ENCODE data around the gene HOXA6.
A peak's percentile ranks its signal among the peaks of the same experiment; 100 is the strongest.

HOXA6 gene

DNA sequence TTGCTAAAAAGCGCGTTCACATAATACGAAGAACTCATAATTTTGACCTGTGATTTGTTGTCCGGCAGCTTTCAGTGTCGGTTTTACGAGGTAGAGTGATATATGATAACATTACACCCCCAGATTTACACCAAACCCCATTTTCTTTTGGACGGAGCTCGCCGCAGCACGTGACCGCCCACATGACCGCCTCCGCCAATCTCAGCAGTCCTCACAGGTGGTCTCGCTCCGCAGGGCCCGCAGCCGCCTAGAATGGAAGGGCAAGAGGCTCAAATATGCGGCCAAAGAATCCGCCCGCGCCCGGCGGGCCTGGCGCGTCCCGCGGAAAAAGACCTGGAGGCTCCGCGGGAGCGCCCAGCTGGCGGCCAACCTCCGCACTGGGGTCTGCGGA is 8.9 kb upstream of the HOXA6 start, which contains the start of gene HOXA7:
Gene HOXA7, minus strand, starts transcription at position 168 of the 391 bp plus-strand sequence. Its CDS starts 130 bp downstream, at position 38.
- Histone ChIP-seq H3K27ac (ENCODE audit: low read depth, low read length) (peak within 1 kb of the TSS; percentile 95), H3K36me3 (ENCODE audit: control insufficient read depth in 5 of 5, insufficient read depth in 5 of 5, low read length in 5 of 5) (no peaks in the 10 kb centered on the region), H3K9ac (ENCODE audit: low read length in 5 of 5) (peak within 1 kb of the TSS; percentile 26 to 77 (median 62)), H3K4me3 (ENCODE audit: low read depth in 1 of 5, low read length in 5 of 5) (peak within 1 kb of the TSS; percentile 75 to 92 (median 82)), H3K9me3 (ENCODE audit: control insufficient read depth in 5 of 5, low read length in 5 of 5) (no peaks in the 10 kb centered on the region), H3K4me1 (ENCODE audit: control insufficient read depth in 5 of 5, insufficient read depth in 5 of 5, low read length in 5 of 5) (peaks cover 3 to 65% (median 61%) of the 10 kb centered on the region in 5 donors), H3K27me3 (ENCODE audit: control insufficient read depth in 5 of 5, insufficient read depth in 4 of 5, low read length in 5 of 5) (peaks cover 0 to 25% (median 0%) of the 10 kb centered on the region in 5 donors)

DNA sequence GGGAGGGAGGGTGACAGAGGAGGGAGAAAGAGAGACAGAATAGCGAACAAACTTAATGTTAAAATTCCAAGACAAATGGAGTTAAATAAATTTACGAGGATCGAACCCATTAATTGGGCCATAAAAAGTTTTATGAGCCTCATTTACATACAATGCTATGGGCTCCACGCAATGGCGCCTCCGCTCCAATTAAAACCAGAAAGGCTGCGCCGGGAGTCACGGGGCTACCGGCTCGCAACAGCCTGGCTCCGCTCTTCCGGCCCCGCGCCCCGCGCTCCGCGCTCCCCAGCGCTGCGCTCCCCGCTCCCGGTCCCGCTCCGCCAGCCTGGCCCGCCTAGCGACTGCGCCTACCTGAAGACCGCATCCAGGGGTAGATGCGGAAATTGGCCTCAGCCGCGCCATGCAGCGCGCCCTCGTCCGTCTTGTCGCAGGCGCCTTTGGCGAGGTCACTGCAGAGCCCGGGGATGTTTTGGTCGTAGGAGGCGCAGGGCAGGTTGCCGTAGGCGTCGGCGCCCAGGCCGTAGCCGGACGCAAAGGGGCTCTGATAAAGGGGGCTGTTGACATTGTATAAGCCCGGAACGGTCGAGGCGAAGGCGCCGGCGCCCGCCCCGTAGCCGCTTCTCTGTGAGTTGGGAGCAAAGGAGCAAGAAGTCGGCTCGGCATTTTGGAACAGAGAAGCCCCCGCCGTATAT is 8.4 kb upstream of the HOXA6 start:
- no peaks in the 10 kb centered on the region for H3K9me3 ChIP-seq (ENCODE audit: control insufficient read depth in 5 of 5, low read length in 5 of 5)
- peaks cover 0 to 27% (median 0%) of the 10 kb centered on the region in 5 donors for H3K27me3 ChIP-seq (ENCODE audit: control insufficient read depth in 5 of 5, insufficient read depth in 4 of 5, low read length in 5 of 5)
- peak overlapping the region; percentile 75 to 92 (median 82) for H3K4me3 ChIP-seq (ENCODE audit: low read depth in 1 of 5, low read length in 5 of 5)
- peak overlapping the region; percentile 95 for H3K27ac ChIP-seq (ENCODE audit: low read depth, low read length)
- no peaks in the 10 kb centered on the region for H3K36me3 ChIP-seq (ENCODE audit: control insufficient read depth in 5 of 5, insufficient read depth in 5 of 5, low read length in 5 of 5)
- peaks cover 4 to 67% (median 63%) of the 10 kb centered on the region in 5 donors for H3K4me1 ChIP-seq (ENCODE audit: control insufficient read depth in 5 of 5, insufficient read depth in 5 of 5, low read length in 5 of 5)
- peak overlapping the region; percentile 23 to 77 (median 62) for H3K9ac ChIP-seq (ENCODE audit: low read length in 5 of 5)

DNA sequence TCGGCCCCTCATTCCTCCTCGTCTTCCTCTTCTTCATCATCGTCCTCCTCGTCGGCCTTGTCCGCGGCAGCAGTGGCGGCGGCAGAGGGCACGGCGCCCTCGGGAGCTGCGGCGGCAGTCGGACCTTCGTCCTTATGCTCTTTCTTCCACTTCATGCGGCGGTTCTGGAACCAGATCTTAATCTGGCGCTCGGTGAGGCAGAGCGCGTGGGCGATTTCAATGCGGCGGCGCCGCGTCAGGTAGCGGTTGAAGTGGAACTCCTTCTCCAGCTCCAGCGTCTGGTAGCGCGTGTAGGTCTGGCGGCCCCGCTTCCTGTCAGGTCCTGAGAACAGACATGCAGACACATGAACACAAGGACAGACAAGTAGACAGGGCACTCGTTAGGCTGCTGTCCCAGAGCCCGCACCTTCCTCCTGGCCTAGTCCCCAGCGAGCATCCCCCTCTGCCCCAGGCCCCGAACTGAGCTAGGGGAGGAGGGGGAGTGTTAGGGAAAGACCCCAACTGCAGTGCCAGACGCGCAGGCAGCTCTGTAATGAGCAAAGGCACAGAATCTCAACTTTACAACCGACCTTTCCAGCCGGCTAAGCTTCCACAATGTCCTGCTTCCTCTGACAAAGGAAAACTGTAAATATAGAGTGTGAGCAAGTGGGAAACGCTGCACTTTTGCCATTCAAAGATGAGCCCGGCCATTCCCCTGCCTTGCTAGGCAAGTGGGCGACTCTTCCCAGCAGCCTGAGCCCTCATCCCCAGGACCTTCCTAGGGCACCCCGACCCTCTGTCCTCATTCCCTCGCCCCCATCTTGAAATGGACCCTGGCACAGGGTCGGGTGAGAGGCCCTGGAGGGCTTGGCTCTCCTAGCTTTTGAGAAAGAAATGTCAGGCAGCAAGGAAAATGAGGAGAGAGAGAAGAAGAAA is 7.6 kb upstream of the HOXA6 start:
- Histone ChIP-seq H3K36me3 (ENCODE audit: control insufficient read depth in 5 of 5, insufficient read depth in 5 of 5, low read length in 5 of 5) (no peaks in the 10 kb centered on the region), H3K27me3 (ENCODE audit: control insufficient read depth in 5 of 5, insufficient read depth in 4 of 5, low read length in 5 of 5) (peaks cover 0 to 27% (median 0%) of the 10 kb centered on the region in 5 donors), H3K9me3 (ENCODE audit: control insufficient read depth in 5 of 5, low read length in 5 of 5) (no peaks in the 10 kb centered on the region), H3K4me1 (ENCODE audit: control insufficient read depth in 5 of 5, insufficient read depth in 5 of 5, low read length in 5 of 5) (peaks cover 4 to 65% (median 63%) of the 10 kb centered on the region in 5 donors), H3K9ac (ENCODE audit: low read length in 5 of 5) (peak overlapping the region in 3 of 5 donors; percentile 10 to 77 (median 72)), H3K4me3 (ENCODE audit: low read depth in 1 of 5, low read length in 5 of 5) (peak overlapping the region; percentile 75 to 92 (median 82)), H3K27ac (ENCODE audit: low read depth, low read length) (peak overlapping the region; percentile 95)

DNA sequence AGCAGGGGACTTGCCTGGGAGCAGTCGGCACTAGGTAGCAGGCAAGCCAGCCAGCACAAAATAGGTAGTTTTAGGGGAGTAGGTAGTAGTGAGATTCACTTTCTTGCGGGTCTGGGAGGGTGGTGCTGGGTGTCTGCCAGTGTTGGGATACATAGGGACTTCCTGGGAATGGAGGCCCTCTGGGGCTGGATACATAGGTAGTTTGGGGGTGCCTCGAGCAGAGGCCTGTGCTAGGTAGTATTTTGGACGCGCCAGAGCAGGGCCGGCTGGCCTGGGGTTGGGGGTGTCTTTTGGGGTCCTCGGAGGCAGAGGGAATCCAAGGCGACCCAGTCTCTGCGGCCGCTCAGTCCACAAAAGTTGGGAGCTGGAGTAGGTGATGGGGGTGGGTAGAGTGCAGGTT is 6.8 kb upstream of the HOXA6 start:
- Histone ChIP-seq H3K4me3 (ENCODE audit: low read depth in 1 of 5, low read length in 5 of 5) (peak overlapping the region in 1 of 5 donors; percentile 92), H3K36me3 (ENCODE audit: control insufficient read depth in 5 of 5, insufficient read depth in 5 of 5, low read length in 5 of 5) (no peaks in the 10 kb centered on the region), H3K4me1 (ENCODE audit: control insufficient read depth in 5 of 5, insufficient read depth in 5 of 5, low read length in 5 of 5) (peaks cover 4 to 68% (median 66%) of the 10 kb centered on the region in 5 donors), H3K27ac (ENCODE audit: low read depth, low read length) (peak overlapping the region; percentile 95), H3K27me3 (ENCODE audit: control insufficient read depth in 5 of 5, insufficient read depth in 4 of 5, low read length in 5 of 5) (peaks cover 0 to 26% (median 0%) of the 10 kb centered on the region in 5 donors), H3K9ac (ENCODE audit: low read length in 5 of 5) (no peak overlapping the region), H3K9me3 (ENCODE audit: control insufficient read depth in 5 of 5, low read length in 5 of 5) (no peaks in the 10 kb centered on the region)

DNA sequence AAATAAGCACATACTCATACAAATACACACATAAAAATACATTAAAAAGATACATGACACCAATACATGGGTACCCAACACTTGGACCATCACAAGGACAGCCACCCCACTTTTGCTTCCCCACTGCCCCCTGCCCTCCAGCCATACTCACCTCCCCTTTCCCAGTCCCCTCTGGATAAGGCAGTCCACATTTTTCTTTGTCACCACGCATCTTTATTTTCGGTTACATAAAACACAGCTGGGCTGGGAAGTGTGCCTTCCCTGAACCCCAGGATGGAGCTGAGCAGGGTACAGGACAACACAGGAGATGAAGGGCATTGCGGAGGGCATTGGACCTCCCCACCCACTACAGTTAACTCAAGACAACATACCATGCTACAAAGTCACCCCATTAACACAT is 6.0 kb upstream of the HOXA6 start:
- Histone ChIP-seq H3K4me1 (ENCODE audit: control insufficient read depth in 5 of 5, insufficient read depth in 5 of 5, low read length in 5 of 5) (peaks cover 8 to 76% (median 74%) of the 10 kb centered on the region in 5 donors), H3K36me3 (ENCODE audit: control insufficient read depth in 5 of 5, insufficient read depth in 5 of 5, low read length in 5 of 5) (no peaks in the 10 kb centered on the region), H3K27ac (ENCODE audit: low read depth, low read length) (peak overlapping the region; percentile 95), H3K27me3 (ENCODE audit: control insufficient read depth in 5 of 5, insufficient read depth in 4 of 5, low read length in 5 of 5) (peaks cover 0 to 22% (median 0%) of the 10 kb centered on the region in 5 donors), H3K9ac (ENCODE audit: low read length in 5 of 5) (no peak overlapping the region), H3K9me3 (ENCODE audit: control insufficient read depth in 5 of 5, low read length in 5 of 5) (no peaks in the 10 kb centered on the region), H3K4me3 (ENCODE audit: low read depth in 1 of 5, low read length in 5 of 5) (no peak overlapping the region)

DNA sequence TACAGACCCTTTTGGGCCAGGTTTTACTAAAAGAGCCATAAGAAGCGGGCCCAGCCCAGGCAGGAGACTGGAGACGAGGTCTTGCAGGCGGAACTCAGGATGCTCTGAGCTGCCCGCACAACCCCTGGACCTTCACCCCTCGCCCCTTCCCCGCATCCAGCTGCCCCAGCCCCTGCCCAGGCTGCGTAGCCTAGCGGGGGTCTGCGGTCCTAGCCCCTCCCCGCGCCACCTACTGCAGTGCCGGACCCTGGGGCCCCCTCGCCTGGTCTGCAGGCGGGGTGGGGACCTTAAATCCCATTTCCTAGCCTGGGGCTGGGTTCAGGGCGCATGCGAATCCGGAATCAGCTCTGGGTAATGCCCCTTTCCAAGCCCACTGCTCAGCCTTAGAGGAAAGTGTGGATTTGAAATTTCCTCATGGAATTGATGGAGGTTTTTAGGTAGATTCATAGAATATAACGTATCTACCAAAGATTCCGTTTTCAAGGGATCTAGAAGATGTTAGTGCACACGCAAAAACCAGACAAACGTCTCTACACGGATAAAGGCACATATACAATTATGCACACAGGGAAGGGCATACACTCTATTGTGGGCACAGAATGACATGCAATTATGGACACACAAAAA is 5.4 kb upstream of the HOXA6 start:
- H3K4me1 ChIP-seq (ENCODE audit: control insufficient read depth in 5 of 5, insufficient read depth in 5 of 5, low read length in 5 of 5), result peaks cover 10 to 82% (median 80%) of the 10 kb centered on the region in 5 donors
- H3K4me3 ChIP-seq (ENCODE audit: low read depth in 1 of 5, low read length in 5 of 5), result peak overlapping the region; percentile 77 to 95 (median 90)
- H3K27me3 ChIP-seq (ENCODE audit: control insufficient read depth in 5 of 5, insufficient read depth in 4 of 5, low read length in 5 of 5), result peaks cover 0 to 23% (median 0%) of the 10 kb centered on the region in 5 donors
- no peaks in the 10 kb centered on the region for H3K36me3 ChIP-seq (ENCODE audit: control insufficient read depth in 5 of 5, insufficient read depth in 5 of 5, low read length in 5 of 5)
- peak overlapping the region in 4 of 5 donors; percentile 20 to 95 (median 78) for H3K9ac ChIP-seq (ENCODE audit: low read length in 5 of 5)
- H3K27ac ChIP-seq (ENCODE audit: low read depth, low read length), result peak overlapping the region; percentile 95
- H3K9me3 ChIP-seq (ENCODE audit: control insufficient read depth in 5 of 5, low read length in 5 of 5), result no peaks in the 10 kb centered on the region

DNA sequence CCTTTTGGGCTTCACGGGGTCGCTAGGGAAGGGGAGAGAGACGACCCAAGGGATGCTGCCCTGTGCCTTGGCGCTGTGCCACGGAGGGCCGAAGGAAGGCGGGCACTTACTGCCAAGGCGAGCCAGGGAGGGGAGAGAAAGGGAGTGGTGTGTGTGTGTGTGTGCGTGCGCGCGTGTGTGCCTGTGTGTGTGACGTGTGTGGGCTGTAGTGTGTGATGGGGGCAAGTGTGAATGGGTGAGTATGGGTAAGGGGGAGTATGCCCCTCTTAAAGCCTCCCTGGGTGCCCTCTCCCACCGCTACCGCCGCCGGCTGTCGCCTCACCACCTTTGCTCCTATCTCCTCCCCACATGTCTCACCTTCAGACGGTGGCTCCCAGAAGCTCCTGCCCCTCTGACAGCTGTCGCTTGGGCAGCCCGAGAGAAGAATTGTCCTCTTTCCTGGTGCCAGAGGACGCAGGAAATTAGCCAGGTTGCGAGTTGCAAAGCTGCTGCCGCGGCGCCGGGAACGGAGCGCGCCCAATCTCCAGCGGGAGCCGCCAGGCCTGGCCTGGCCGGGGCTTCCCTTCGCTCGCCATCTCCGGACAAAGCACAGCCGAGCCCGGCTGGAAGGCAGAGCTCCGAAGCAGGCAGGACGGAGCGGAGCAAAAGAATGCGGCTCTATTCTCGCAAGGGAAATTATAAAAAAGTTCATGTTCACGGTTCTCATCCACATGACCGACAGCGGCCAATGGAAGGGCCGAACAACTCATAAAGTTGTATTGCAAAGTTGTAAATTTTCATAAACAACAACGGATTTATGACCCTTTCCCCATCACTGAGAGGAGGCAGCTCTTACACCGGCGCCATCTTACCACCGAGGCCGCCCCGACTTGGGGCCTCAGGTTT is 4.6 kb upstream of the HOXA6 start, which contains the start of gene HOXA3:
Gene HOXA3, minus strand, starts transcription at position 653 of the 885 bp plus-strand sequence. CDS start 41,943 bp downstream, outside the sequence.
- H3K9ac ChIP-seq (ENCODE audit: low read length in 5 of 5), result peak within 1 kb of the TSS; percentile 65 to 95 (median 86)
- H3K4me3 ChIP-seq (ENCODE audit: low read depth in 1 of 5, low read length in 5 of 5), result peak within 1 kb of the TSS; percentile 77 to 95 (median 90)
- H3K27ac ChIP-seq (ENCODE audit: low read depth, low read length), result peak within 1 kb of the TSS; percentile 95
- peaks cover 10 to 86% (median 84%) of the 10 kb centered on the region in 5 donors for H3K4me1 ChIP-seq (ENCODE audit: control insufficient read depth in 5 of 5, insufficient read depth in 5 of 5, low read length in 5 of 5)
- H3K36me3 ChIP-seq (ENCODE audit: control insufficient read depth in 5 of 5, insufficient read depth in 5 of 5, low read length in 5 of 5), result no peaks in the 10 kb centered on the region
- H3K27me3 ChIP-seq (ENCODE audit: control insufficient read depth in 5 of 5, insufficient read depth in 4 of 5, low read length in 5 of 5), result peaks cover 0 to 23% (median 0%) of the 10 kb centered on the region in 5 donors
- no peaks in the 10 kb centered on the region for H3K9me3 ChIP-seq (ENCODE audit: control insufficient read depth in 5 of 5, low read length in 5 of 5)

DNA sequence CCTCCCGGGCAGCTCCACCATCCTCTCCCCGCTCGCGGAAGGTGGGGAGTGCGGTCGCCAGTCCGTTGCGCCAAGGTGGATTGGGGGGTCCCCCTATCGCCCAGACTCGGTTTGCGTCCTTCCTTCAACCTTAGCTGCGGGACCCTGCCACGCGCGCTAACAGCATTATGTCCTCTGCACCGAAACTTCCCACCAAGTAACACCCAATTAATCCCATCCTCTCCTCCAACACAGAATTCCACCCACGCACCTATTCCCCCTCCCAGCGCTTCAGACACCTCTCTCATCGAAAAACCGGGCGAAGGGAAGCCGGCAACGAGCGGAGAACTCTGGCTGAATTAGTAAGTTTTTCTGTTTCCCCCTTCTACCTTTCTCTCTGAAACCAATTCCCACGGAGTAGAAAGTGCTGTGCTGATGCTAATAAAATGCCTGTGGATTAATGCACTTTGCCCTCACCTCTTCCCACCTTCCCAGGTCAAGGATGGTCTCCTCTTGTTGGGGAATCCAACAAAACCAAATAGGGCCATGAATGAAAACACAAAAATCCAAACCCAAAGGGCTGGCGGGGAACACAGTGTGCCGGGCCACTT is 3.9 kb upstream of the HOXA6 start:
- H3K27me3 ChIP-seq (ENCODE audit: control insufficient read depth in 5 of 5, insufficient read depth in 4 of 5, low read length in 5 of 5), result peaks cover 0 to 23% (median 0%) of the 10 kb centered on the region in 5 donors
- H3K9me3 ChIP-seq (ENCODE audit: control insufficient read depth in 5 of 5, low read length in 5 of 5), result no peaks in the 10 kb centered on the region
- peak overlapping the region; percentile 65 to 95 (median 86) for H3K9ac ChIP-seq (ENCODE audit: low read length in 5 of 5)
- H3K27ac ChIP-seq (ENCODE audit: low read depth, low read length), result peak overlapping the region; percentile 95
- no peaks in the 10 kb centered on the region for H3K36me3 ChIP-seq (ENCODE audit: control insufficient read depth in 5 of 5, insufficient read depth in 5 of 5, low read length in 5 of 5)
- peaks cover 13 to 90% (median 85%) of the 10 kb centered on the region in 5 donors for H3K4me1 ChIP-seq (ENCODE audit: control insufficient read depth in 5 of 5, insufficient read depth in 5 of 5, low read length in 5 of 5)
- H3K4me3 ChIP-seq (ENCODE audit: low read depth in 1 of 5, low read length in 5 of 5), result peak overlapping the region; percentile 77 to 95 (median 90)
